HG03571 (cell line): ENCODE results near the gene NEU4.

Experiments used
- ATAC-seq: cut with Tn5 transposase; IDR thresholded peaks from one replicate; pipeline ENCODE4 v1.9.1; 2021; ENCODE audit not compliant: unreplicated experiment

Gene NEU4

DNA sequence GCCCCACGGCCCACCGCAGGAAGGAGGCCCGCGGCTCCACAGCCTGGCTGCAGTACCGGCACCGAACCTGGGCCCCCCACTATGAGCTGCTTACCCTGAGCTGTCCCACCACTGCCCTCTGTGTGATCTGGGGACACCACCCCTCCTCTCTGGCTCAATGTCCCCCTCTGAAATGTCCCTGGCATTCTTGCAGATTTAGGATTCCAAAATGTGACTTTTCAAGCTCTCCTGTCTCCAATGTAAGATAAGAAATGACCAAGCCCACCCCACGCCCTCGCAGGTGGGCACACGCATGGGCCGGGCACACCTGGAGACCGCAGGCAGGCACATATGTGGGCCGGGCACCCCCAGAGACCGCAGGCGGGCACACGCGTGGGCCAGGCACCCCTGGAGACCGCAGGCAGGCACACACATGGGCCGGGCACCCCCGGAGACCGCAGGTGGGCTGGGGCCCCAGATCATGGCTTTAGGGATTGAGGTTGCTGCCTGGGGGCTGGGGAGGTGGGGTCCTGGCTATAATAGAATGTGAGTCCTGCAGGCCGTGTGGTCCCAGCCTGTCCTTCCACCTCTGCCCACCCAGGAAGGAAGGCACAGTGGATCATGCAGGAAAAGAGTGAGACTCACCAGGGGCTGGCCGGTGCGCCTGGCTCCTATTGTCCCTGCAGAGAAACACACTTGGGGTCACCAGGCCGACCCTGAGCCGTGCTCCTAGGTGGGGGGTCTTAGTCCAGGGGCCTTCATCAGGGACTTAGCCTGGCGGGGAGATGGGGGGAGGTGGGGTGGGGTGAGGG is 42.5 kb downstream of the NEU4 start:
- no peak for ATAC-seq

DNA sequence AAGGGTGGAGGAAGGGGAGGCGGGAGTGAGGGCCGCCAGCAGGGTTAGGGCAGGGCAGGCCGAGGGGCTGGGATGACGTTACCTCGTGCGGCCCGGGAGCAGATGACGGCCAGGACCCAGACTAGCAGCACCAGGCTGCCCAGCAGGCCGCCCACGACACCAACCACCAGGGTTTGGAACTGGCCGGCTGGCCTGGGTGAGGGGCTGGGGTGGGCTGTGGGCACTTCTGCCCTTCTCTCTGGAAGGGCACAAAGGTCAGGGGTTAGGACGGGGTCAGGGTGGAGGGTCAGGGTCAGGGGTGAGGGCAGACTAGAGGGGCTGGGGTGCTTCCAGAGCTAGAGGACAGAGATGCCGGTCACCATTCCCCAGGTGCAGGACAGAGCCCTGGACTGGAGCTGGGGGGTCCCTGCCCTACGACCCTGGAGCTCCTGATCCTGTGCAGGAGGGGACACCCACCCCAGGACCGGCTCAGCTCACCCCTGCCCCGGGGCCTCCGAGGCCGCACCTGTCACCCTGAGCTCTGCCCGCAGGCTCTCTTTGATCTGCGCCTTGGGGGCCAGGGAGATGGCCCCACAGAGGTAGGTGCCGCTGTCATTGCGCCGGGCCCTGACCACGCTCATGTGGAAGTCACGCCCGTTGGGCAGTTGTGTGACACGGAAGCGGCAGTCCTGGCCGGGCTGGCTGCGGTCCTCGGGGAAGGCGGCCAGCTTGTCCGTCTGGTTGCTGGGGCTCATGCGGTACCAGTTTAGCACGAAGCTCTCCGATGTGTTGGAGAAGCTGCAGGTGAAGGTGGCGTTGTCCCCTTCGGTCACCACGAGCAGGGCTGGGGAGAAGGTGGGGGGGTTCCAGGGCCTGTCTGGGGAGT is 43.4 kb downstream of the NEU4 start:
- no peak for ATAC-seq

DNA sequence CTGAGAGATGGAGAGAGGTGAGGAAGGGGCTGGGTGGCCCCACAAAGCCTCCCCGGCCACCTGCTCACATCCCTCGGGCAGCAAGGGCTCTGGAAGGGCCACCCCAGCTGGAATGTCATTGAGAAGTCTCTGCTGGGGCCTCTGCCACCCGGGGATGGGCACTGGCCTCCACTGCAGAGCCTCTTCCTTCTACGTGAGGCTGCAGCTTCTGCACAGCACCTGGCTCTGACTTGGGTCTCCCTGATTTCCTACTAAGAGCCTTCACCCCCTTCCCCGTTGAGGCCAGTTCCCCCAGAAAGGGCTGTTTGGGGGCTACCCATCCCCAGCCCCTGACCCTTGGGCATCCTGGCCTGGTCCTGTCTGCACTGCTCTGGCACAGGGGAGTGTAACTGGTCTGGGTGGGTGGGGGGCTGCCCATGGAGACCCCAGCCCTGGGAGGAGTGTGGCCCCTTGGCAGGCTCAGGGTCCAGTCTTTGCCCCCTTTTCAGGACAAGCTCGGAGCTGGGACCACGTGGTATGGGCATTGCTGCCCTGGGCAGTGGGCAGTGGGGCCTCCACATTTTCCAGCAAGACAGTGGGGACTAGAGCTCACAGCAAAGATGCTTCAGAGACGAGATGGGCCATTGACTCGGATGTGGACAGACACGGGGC is 44.1 kb downstream of the NEU4 start:
- ATAC-seq = no peak

DNA sequence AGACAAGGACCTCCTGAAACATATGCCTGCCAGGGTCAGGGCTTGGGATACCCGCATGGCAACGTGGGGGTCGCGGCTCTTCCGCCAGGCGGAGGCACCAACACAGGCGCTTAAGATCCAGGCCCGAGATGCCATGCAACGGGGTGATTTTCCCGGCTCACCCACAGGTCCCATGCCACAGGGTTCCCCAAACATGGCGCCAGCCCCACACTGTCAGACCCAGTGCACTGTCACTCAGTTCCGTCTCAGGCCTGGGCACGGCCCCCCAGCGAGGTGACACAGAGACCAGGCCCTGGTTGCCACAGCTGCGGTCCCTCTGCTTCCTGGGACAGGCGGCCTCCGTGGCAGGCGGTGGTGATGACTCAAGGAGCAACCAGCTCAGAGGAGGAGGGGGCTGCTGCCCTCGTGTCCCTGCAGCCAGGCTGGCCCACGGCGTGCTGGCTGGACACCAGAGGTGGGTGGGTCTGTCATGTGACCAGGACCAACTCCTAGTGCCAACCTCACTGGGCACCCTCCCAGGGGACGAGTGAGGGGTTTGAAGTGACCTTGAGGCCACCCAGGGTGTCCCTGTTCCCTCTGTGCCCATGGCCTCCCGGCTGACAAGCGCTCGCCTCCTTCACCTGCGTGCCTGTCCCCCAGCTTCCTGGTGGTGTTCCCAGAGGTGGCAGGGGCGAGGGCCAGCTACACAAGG is 44.8 kb downstream of the NEU4 start:
- no peak for ATAC-seq

DNA sequence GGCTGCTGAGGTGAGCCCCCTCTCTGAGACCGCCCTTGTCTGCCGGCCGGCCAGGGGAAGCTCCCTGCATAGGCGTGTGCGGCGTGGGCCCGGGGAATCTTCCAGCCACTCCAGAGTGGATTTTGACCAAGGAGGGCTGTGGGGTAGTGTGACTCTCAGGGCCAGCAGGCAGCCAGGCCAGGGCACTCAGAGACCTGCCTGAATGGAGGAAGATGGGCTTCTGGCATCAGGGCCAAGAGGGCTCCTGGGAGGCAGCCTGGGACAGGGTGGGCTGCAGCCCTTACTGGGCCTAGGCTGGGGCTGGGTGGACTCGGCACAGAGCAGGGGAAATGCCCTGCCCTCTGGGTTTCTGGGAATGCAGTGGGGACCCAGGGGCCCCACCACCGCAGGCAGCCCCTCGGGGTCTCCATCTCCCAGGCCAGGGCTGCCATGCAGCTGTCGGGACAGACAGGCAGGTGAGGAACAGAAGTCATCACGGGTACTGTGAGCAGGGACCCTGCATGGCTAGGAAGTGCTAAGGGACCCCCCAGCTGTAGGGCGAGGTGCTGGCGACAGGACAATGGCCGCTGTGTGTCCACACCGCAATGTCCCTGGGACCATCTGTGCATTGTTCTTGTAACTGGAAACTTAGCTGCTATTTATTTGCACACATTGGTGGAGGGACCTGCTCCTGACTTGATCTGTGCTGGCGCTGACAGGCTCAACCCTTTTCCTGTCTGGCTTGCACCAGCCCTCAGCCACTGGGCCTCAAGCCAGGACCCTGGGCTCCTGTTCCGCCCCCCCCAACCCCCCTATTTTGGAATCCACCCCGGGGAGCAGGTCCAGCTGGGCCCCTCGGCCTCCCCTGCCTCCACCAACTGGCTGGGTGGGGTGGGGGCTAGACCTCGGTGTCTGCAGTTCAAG is 45.6 kb downstream of the NEU4 start:
- ATAC-seq = no peak

DNA sequence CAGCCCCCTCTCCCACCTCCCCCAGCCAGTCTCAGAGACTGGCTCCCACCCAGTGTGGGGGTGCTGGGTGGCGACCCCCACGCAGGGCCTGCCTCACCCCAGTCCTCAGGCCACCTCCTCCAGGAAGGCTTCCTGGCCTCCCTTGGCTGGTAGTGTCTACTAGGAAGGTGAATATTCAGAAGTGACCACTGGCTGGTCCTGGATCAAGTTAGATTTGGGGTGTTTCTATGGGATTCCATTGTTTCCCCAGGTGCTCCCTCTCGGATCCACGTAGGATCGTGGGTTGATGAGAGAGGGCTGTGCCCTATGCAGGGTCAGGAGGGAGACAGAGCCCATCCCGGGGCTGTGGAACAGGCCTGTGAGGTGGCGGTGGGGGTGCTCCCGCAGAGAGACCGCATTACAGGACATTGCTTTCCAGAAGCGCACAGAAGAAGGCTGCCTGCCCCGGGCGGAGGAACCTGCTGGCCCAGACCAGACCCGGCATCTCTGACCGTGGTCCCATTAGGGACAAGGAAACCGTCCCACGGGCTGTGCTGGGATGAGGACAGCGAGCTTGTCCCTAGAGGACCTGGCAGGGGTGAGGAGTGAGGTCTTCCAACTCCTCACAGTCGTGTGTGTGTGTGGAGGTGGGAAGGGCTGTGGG is 46.4 kb downstream of the NEU4 start:
- ATAC-seq = no peak

DNA sequence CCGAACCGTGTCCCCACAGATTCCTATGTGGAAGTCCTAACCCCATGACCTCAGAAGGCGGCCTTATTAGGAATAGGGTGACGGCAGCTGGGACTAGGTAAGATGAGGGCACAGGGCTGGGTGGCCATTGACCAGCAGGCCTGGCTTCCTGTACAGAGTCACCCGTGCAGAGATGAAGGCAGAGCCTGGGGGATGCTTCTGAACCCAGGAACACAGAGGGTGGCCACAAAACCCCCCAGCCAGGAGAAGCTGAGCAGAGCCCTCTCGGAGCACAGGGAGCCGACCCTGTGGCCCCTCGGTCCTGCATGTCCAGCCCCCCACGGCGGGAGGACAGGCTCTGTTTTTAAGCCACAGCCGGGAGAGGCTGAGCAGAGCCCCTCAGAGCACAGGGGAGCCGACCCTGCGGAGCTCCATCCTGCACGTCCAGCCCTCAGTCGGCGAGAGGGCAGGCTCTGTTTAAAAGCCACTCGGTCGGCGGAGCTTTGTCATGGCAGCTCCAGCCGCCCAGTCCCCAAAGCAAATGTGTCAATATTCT is 47.0 kb downstream of the NEU4 start:
- no peak for ATAC-seq

DNA sequence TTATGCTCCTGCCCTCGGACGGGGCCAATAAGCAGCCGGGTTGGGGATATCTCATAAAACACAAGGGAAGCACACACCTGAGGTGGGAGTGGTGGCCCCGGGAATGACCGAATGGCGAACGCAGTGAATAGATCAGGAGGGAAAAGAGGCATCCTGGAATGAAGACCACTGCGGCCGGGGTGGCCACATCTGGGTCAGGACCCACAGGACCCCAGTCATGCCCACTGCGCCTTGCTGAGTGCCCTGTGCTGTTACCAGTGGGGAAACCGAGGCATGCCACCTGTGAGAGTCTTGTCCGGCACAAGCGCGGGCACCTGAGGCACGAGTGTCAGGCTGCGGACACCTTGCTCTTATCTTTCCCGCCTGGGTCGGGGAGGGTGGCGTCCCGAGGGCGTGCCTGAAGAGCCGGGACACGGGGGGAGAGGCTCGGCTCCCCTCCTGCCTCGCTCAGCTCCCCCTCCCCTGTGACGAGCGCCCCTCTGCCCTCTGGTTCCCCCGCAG is 48.1 kb downstream of the NEU4 start:
- ATAC-seq = no peak

DNA sequence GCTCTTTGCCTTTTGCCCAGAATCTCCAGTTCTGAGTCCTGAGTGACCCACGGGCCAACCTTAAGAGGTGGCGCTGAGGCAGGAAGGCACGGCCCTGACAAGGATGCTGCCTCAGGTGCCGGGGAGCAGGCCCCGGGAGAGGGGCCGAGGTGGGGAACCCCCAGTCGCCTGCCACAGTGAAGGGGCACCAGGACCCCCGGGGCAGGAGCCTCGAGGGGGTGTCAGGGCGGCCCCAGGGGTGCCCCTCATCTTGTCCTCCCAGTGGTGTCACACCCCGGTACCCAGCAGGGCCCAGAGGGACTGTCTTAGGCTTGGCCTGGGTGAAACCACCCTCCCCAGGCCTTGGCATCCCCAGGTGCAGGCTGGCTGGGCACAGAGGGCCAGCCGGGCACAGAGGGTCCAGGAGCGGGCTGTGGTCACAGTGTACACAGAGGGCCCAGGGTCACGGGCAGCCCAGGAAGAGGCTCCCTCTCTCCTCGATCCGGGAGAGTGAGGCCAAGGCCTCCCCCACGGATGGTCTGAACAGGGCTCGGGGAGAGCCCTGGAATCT is 48.7 kb downstream of the NEU4 start:
- ATAC-seq = no peak

DNA sequence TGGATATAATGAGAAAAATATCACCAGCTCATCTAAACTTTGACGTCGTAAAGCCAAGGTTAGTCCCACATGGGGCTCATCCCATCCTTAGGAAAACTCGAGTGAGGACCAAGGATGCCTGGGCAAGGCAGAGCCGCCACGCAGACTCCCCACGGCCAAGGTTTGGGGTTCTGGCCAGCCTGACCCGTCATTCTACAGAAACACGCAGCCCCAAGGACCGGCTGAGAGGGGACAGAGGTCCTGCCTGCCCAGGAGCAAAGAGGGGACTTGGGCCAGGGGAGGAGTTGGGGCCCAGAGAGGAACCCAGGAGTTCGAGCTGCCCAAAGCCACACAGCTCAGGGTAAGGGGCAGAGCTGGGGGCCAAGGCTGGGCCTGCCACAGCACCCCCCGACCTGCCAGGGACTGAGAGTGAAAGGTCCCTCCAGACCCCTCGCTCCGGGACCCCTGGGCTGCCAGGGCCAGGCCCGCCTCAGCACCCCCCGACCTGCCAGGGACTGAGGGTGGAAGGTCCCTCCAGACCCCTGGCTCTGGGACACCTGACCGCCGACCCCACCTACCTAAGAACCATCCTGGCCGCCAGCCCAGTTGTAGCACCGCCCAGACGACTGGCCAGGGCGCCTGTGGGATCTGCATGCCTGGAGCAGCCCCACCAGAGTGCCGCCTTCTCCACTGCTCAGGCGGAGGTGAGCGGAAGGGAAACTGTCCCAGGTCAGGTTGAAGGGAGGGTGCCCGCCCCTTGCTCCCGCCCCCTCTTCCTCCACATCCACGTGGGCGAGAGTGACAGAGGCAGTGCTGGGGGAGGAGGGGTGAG is 49.4 kb downstream of the NEU4 start, which contains the start of gene PDCD1:
TSS of gene PDCD1 (minus strand) at position 689 of the 811 bp plus-strand sequence. CDS start at position 633, 56 bp downstream.
- no peak for ATAC-seq

DNA sequence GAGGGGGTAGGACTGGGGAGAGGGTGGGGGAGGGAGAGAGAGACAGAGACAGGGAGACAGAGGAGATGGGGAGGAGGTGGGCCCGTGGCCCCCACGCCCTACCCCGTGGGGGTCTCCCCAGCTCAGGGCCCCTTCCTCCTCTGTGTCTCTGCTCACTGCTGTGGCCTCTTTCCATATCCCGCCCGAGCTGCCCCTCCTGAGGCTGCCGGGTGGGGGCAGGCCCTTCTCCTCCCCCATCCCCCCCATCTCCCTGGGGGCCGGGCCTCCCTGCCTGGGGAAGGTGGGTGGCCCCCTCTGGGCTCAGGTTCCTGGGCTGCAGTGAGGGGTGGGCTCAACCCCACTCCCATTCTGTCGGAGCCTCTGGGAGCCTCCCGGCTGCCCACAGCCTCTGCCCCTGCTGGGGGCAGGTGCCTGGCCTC is 50.0 kb downstream of the NEU4 start:
- ATAC-seq = no peak

DNA sequence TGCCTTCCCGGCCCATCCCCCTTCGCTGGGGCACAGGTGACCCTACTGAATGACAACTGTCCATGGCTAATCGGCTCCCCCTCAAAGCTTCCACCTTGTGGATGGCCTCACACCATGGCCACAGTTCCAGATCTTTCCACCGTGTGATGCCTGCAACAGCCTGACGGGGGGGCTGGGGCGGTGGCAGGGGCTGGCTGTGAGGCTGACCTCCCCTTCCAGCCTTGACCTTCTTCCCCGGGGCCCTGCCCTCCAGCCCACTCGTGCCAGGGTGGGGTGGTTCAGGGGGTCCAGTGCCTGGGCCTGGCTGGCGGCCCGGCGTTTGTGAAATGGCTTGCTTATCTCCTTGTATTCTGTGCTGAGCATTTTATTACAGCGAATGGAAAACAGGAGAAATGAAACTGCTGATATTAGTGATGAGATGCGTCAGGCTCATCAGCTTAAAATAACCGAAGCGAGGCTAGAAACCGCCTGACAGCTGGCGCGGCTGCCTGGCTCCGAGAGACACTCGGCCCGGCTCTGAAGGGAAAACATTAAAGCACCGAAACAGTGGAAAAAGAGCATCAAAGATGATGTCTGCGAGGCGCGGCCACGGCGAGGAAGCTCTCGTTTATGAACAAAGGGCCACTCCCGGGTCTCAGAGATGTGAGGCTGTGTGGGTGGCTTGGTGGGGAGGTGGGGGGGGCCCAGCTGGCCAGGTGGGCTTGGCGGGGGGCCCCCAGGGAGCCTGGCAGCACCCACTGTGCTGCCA is 50.6 kb downstream of the NEU4 start:
- ATAC-seq = no peak

DNA sequence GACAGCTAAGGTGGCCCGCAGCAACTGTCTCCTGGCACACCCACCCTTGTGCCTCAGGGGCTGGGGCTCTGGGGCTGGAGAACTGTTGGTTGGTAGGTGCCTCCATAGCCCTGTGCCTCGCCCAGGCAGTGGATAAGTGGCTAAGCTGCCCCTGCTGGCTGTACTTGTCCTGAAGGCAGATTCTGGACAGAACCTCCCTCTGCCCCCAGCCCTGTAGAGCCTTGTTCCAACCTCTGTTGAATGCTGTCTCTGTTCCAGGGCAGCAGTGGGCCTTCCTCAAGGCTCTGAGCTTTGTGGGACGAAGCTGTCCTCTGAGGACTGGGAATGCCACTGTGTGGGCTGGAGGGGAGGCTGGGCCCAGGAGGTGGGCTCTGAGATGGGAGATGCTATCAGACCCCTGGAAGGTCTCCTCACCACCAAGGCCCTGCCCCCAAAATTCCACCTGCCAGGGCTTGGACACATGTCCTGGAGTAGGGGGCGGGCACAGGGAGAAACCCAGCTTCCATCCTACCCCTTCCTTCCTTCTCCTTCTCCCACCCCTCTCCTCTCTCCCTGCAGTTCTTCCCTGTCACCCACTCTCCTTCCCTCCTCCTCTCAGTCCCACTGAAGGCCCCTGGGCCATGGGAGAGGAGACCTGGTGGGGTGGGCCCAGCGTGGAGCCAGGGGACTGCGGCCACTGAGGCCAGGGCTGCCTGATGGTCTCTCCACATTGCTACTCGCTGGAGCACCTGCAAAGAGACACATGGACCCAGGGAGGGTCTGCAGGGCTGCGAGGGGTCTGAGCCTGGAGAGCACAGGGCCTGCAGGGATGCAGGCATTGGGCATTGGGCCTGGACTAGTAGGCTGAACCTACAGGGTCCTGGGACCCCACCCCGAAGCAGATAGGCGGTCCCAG is 51.4 kb downstream of the NEU4 start:
- no peak for ATAC-seq

DNA sequence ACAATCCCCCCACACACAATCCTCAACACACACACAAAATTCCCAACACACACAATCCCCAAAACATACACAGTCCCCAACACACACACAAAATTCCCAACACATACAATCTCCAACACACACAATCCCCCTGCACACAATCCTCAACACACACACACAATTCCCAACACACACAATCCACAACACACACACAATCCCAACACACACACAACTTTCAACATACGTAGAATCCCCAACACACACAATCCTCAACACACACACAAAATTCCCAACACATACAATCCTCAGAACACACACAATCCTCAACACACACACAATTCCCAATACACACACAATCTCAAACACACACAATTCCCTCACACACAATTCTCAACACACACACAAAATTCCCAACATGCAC is 52.3 kb downstream of the NEU4 start:
- no peak for ATAC-seq

DNA sequence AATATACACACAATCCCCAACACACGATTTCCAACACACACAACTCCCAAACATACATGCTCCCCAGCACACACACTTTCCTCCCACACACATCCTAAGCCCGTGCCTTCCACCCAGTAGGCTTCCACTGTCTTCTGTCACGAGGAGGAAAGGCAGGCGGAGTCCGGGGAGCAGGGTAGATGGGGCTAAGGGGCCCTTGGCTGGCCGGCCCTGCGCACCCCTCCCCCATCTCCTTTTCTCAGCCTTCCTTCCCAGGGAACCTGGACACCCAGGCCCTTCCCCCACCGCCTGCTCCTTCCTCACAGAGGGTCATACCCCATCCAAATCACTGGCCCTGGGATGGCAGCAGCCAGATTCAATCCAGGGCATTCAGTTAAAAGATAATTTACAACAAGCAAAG is 53.1 kb downstream of the NEU4 start:
- no peak for ATAC-seq
